ENCODE measurements around the gene FKBP1A.

GRCh38 chr20:1392693-1393506 lies at the start of gene FKBP1A:
- TF ChIP-seq EZH2 (IDR thresholded peaks at IDR 0.05; ENCODE audit: borderline replicate concordance, low read length) = no peak
- TF ChIP-seq CTCF (conservative IDR thresholded peaks at IDR 0.05 in 1 of 2, IDR thresholded peaks at IDR 0.05 in 1 of 2; ENCODE audit: extremely low read depth in 1 of 2, insufficient read depth in 1 of 2, low read depth in 1 of 2, low read length in 2 of 2) = no peak
